ENCODE results near the gene UGT1A8.

The UGT1A8 gene

GRCh38 chr2:233684640-233685039 lies 67.2 kb downstream of the UGT1A8 start:
- no peaks in the 10 kb centered on the region for H3K79me2 ChIP-seq (ENCODE audit: insufficient read depth, low read length)
- TF ChIP-seq CTCF (conservative IDR thresholded peaks at IDR 0.05; ENCODE audit: low read length) (no peak), EZH2phosphoT487 (IDR thresholded peaks at IDR 0.05; ENCODE audit: borderline replicate concordance) (no peak)
- H3K9me3 ChIP-seq (ENCODE audit: insufficient read depth, low read depth, low read length), result no peaks in the 10 kb centered on the region

DNA sequence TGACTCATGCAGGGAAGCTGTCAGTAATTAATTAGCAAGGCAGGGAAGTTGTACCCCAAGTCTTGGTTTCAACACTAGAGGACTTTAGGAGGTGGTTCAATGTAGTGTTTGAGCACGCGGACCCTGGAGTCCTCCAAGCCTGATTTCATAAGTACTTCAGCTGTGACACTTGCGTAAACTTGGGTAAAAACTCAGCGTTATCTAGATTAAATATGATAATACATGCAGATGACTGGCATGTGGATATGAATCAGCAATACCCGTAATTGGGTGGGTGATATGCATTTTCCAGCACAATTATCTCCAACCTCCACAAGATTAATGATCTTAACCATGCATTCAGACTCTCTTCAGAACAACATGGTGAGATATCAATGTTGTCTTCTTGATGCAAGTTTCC lies 69.5 kb downstream of the UGT1A8 start:
- H3K27me3 ChIP-seq (ENCODE audit: insufficient read depth, low read length, poor library complexity, severe bottlenecking), result no peaks in the 10 kb centered on the region
- H3K9me2 ChIP-seq (replicated peaks; ENCODE audit: low read depth, low read length), result no peaks in the 10 kb centered on the region
- H3K4me3 ChIP-seq (ENCODE audit: low read length, poor library complexity, severe bottlenecking), result no peak overlapping the region
- no peak overlapping the region for H2AFZ ChIP-seq (ENCODE audit: low read length)
- no peaks in the 10 kb centered on the region for H3K9me3 ChIP-seq (ENCODE audit: insufficient read depth, low read depth, low read length)
- H3K9ac ChIP-seq (ENCODE audit: low read depth, low read length, poor library complexity, severe bottlenecking), result no peak overlapping the region
- no peaks in the 10 kb centered on the region for H3F3A ChIP-seq (ENCODE audit: low read depth)
- H4K20me1 ChIP-seq (ENCODE audit: insufficient read depth, low read length, poor library complexity, severe bottlenecking), result no peaks in the 10 kb centered on the region
- no peak overlapping the region for H3K4me2 ChIP-seq (ENCODE audit: low read depth, low read length, poor library complexity, severe bottlenecking)
- no peaks in the 10 kb centered on the region for H3K36me3 ChIP-seq (ENCODE audit: insufficient read depth, low read length)
- no peaks in the 10 kb centered on the region for H3K79me2 ChIP-seq (ENCODE audit: insufficient read depth, low read length)
- no peak for TF ChIP-seq EZH2phosphoT487 (IDR thresholded peaks at IDR 0.05; ENCODE audit: borderline replicate concordance)
- TF ChIP-seq CTCF (conservative IDR thresholded peaks at IDR 0.05; ENCODE audit: low read length), result no peak
- no peaks in the 10 kb centered on the region for H3K4me1 ChIP-seq (ENCODE audit: insufficient read depth, low read length, poor library complexity, severe bottlenecking)

More at GRCh38 chr2:233684640-233685039, 67.2 kb downstream of the UGT1A8 start:
- H3K27me3 ChIP-seq (ENCODE audit: insufficient read depth, low read length, poor library complexity, severe bottlenecking), result no peaks in the 10 kb centered on the region
- no peak overlapping the region for H3K4me3 ChIP-seq (ENCODE audit: low read length, poor library complexity, severe bottlenecking)
- no peaks in the 10 kb centered on the region for H3K9me2 ChIP-seq (replicated peaks; ENCODE audit: low read depth, low read length)
- H3K4me2 ChIP-seq (ENCODE audit: low read depth, low read length, poor library complexity, severe bottlenecking), result no peak overlapping the region
- no peaks in the 10 kb centered on the region for H4K20me1 ChIP-seq (ENCODE audit: insufficient read depth, low read length, poor library complexity, severe bottlenecking)
- H3F3A ChIP-seq (ENCODE audit: low read depth), result no peaks in the 10 kb centered on the region
- H3K4me1 ChIP-seq (ENCODE audit: insufficient read depth, low read length, poor library complexity, severe bottlenecking), result no peaks in the 10 kb centered on the region
- no peak overlapping the region for H2AFZ ChIP-seq (ENCODE audit: low read length)
- no peak overlapping the region for H3K9ac ChIP-seq (ENCODE audit: low read depth, low read length, poor library complexity, severe bottlenecking)
- H3K36me3 ChIP-seq (ENCODE audit: insufficient read depth, low read length), result no peaks in the 10 kb centered on the region

GRCh38 chr2:233688341-233688740 lies 70.9 kb downstream of the UGT1A8 start:
- H3K79me2 ChIP-seq (ENCODE audit: insufficient read depth, low read length), result no peaks in the 10 kb centered on the region
- TF ChIP-seq EZH2phosphoT487 (IDR thresholded peaks at IDR 0.05; ENCODE audit: borderline replicate concordance) (no peak), CTCF (conservative IDR thresholded peaks at IDR 0.05; ENCODE audit: low read length) (no peak)
- no peak overlapping the region for H3K4me2 ChIP-seq (ENCODE audit: low read depth, low read length, poor library complexity, severe bottlenecking)

More at GRCh38 chr2:233688341-233688740, 70.9 kb downstream of the UGT1A8 start:
- H4K20me1 ChIP-seq (ENCODE audit: insufficient read depth, low read length, poor library complexity, severe bottlenecking), result no peaks in the 10 kb centered on the region
- H3K9ac ChIP-seq (ENCODE audit: low read depth, low read length, poor library complexity, severe bottlenecking), result no peak overlapping the region
- H2AFZ ChIP-seq (ENCODE audit: low read length), result no peak overlapping the region
- H3K4me3 ChIP-seq (ENCODE audit: low read length, poor library complexity, severe bottlenecking), result no peak overlapping the region
- H3K27me3 ChIP-seq (ENCODE audit: insufficient read depth, low read length, poor library complexity, severe bottlenecking), result no peaks in the 10 kb centered on the region
- no peaks in the 10 kb centered on the region for H3K36me3 ChIP-seq (ENCODE audit: insufficient read depth, low read length)
- H3K9me2 ChIP-seq (replicated peaks; ENCODE audit: low read depth, low read length), result no peaks in the 10 kb centered on the region
- no peaks in the 10 kb centered on the region for H3F3A ChIP-seq (ENCODE audit: low read depth)
- H3K4me1 ChIP-seq (ENCODE audit: insufficient read depth, low read length, poor library complexity, severe bottlenecking), result no peaks in the 10 kb centered on the region
- no peaks in the 10 kb centered on the region for H3K9me3 ChIP-seq (ENCODE audit: insufficient read depth, low read depth, low read length)
